H9 (cell line): ENCODE results near the gene TBX5. TPM values are rescaled to one million over a fixed set of nuclear protein-coding genes. Genes with fewer than 3 reads are reported as not detected.

Experiments
- DNase-seq: peaks from one replicate; pipeline ENCODE4 v3.0.0-alpha.2; 2017
- H2AFZ ChIP-seq: one replicate; pipeline ENCODE4 v1.6.1; 2013; ENCODE audit warnings: mild to moderate bottlenecking, low read length, control low read depth, moderate library complexity
- H2AK5ac ChIP-seq: 2 replicates; pipeline ENCODE4 v1.6.1; 2013; ENCODE audit warnings: low read length, control low read depth, mixed read lengths; ENCODE audit not compliant: insufficient read length
- H2BK120ac ChIP-seq: one replicate; pipeline ENCODE4 v1.6.1; 2013; ENCODE audit warnings: low read depth, mild to moderate bottlenecking, low read length, control low read depth, inconsistent platforms; ENCODE audit not compliant: poor library complexity, severe bottlenecking
- H2BK12ac ChIP-seq: 2 replicates; pipeline ENCODE4 v1.6.1; 2013; ENCODE audit warnings: low read length, control low read depth, mixed read lengths, low read depth; ENCODE audit not compliant: insufficient read length
- H2BK15ac ChIP-seq: 2 replicates; pipeline ENCODE4 v1.6.1; 2013; ENCODE audit warnings: low read depth, low read length, control low read depth
- H2BK20ac ChIP-seq: one replicate; pipeline ENCODE4 v1.6.1; 2013; ENCODE audit warnings: low read depth, mild to moderate bottlenecking, low read length, control low read depth, inconsistent platforms; ENCODE audit not compliant: poor library complexity, severe bottlenecking
- H2BK5ac ChIP-seq: 2 replicates; pipeline ENCODE4 v1.6.1; 2013; ENCODE audit warnings: low read length, control low read depth, mixed read lengths; ENCODE audit not compliant: insufficient read length
- H3K14ac ChIP-seq: 2 replicates; pipeline ENCODE4 v1.6.1; 2013; ENCODE audit warnings: low read length, control low read depth; ENCODE audit not compliant: insufficient read depth
- H3K18ac ChIP-seq: 2 replicates; pipeline ENCODE4 v1.6.1; 2013; ENCODE audit warnings: low read depth, mild to moderate bottlenecking, mixed read lengths, low read length, control low read depth; ENCODE audit not compliant: insufficient read length
- H3K23ac ChIP-seq: 2 replicates; pipeline ENCODE4 v1.6.1; 2013; ENCODE audit warnings: low read length, control low read depth, mixed read lengths, low read depth; ENCODE audit not compliant: insufficient read length
- H3K23me2 ChIP-seq: 2 replicates; pipeline ENCODE4 v1.6.1; 2013; ENCODE audit warnings: low read depth, mild to moderate bottlenecking, mixed read lengths, low read length, control low read depth; ENCODE audit not compliant: insufficient read length, poor library complexity, severe bottlenecking
- H3K27ac ChIP-seq: 2 replicates; pipeline ENCODE4 v1.5.1; 2013; ENCODE audit warnings: low read length, control low read depth, mixed read lengths, low read depth; ENCODE audit not compliant: insufficient read length
- H3K27me3 ChIP-seq: 2 replicates; pipeline ENCODE4 v1.6.1; 2013; ENCODE audit warnings: low read length, control low read depth, inconsistent platforms; ENCODE audit not compliant: insufficient read depth
- H3K4ac ChIP-seq: 2 replicates; pipeline ENCODE4 v1.6.1; 2013; ENCODE audit warnings: low read depth, mild to moderate bottlenecking, control low read depth, inconsistent platforms, low read length, moderate library complexity
- H3K4me1 ChIP-seq: 2 replicates; pipeline ENCODE4 v1.6.1; 2013; ENCODE audit warnings: low read length, control low read depth, inconsistent platforms; ENCODE audit not compliant: insufficient read depth
- H3K4me2 ChIP-seq: 2 replicates; pipeline ENCODE4 v1.6.1; 2013; ENCODE audit warnings: low read length, control low read depth, mixed read lengths; ENCODE audit not compliant: insufficient read length, insufficient read depth
- H3K56ac ChIP-seq: 2 replicates; pipeline ENCODE4 v1.6.1; 2013; ENCODE audit warnings: low read depth, mild to moderate bottlenecking, mixed read lengths, low read length, control low read depth; ENCODE audit not compliant: insufficient read length
- H3K79me1 ChIP-seq: 2 replicates; pipeline ENCODE4 v1.6.1; 2013; ENCODE audit warnings: low read depth, mild to moderate bottlenecking, moderate library complexity, low read length, control low read depth, inconsistent platforms; ENCODE audit not compliant: insufficient read depth, poor library complexity, severe bottlenecking
- H3K79me2 ChIP-seq: 2 replicates; pipeline ENCODE4 v1.6.1; 2013; ENCODE audit warnings: low read length, control low read depth, inconsistent platforms; ENCODE audit not compliant: insufficient read depth
- H3K9ac ChIP-seq: 2 replicates; pipeline ENCODE4 v1.6.1; 2013; ENCODE audit warnings: low read length, control low read depth, mixed read lengths; ENCODE audit not compliant: insufficient read length; ENCODE audit errors: extremely low read depth
- H3K9me3 ChIP-seq: one replicate; pipeline ENCODE4 v1.6.1; 2013; ENCODE audit warnings: low read depth, low read length, inconsistent platforms; ENCODE audit not compliant: control insufficient read depth
- H3T11ph ChIP-seq: one replicate; pipeline ENCODE4 v1.6.1; 2013; ENCODE audit warnings: mild to moderate bottlenecking, low read length, control low read depth, inconsistent platforms
- H4K20me1 ChIP-seq: one replicate; pipeline ENCODE4 v1.6.1; 2013; ENCODE audit not compliant: control insufficient read depth, insufficient read length, insufficient read depth
- H4K5ac ChIP-seq: 2 replicates; pipeline ENCODE4 v1.6.1; 2013; ENCODE audit warnings: low read depth, mild to moderate bottlenecking, mixed read lengths, low read length, control low read depth; ENCODE audit not compliant: insufficient read length
- H4K8ac ChIP-seq: replicated peaks from 2 replicates; pipeline ENCODE4 v1.6.1; 2013; ENCODE audit warnings: low read length, control low read depth, mixed read lengths, low read depth; ENCODE audit not compliant: insufficient read length
- H4K91ac ChIP-seq: 2 replicates; pipeline ENCODE4 v1.6.1; 2013; ENCODE audit warnings: low read depth, mild to moderate bottlenecking, moderate library complexity, mixed read lengths, low read length, control low read depth; ENCODE audit not compliant: insufficient read length
- H3K27ac Mint-ChIP-seq, 3 experiments: 2 replicates in 2 of 3; 3 replicates in 1 of 3; pipeline ENCODE4 v1.8.0; 2020 to 2021; ENCODE audit warnings: mixed read lengths in 3 of 3, mild to moderate bottlenecking in 1 of 3, moderate library complexity in 1 of 3
- H3K27me3 Mint-ChIP-seq: 2 replicates; pipeline ENCODE4 v1.8.0; 2021; ENCODE audit warnings: low read depth, mild to moderate bottlenecking, moderate library complexity, mixed read lengths
- H3K36me3 Mint-ChIP-seq, 3 experiments: 2 replicates in 2 of 3; 3 replicates in 1 of 3; pipeline ENCODE4 v1.8.0; 2020 to 2021; ENCODE audit warnings: low read depth in 3 of 3, mixed read lengths in 3 of 3; ENCODE audit not compliant: insufficient read depth in 1 of 3
- H3K4me1 Mint-ChIP-seq, 2 experiments: 2 replicates each; pipeline ENCODE4 v1.8.0; 2020; ENCODE audit warnings: mixed read lengths in 2 of 2
- H3K4me3 Mint-ChIP-seq, 2 experiments: 2 replicates in 1 of 2; 3 replicates in 1 of 2; pipeline ENCODE4 v1.8.0; 2020 to 2021; ENCODE audit warnings: mild to moderate bottlenecking in 2 of 2, mixed read lengths in 2 of 2, moderate library complexity in 1 of 2
- H3K9me3 Mint-ChIP-seq, 2 experiments: 2 replicates in 1 of 2; 3 replicates in 1 of 2; pipeline ENCODE4 v1.8.0; 2020; ENCODE audit warnings: mild to moderate bottlenecking in 2 of 2, mixed read lengths in 2 of 2, moderate library complexity in 1 of 2
- WGBS: extraction: QIAGEN DNeasy Blood & Tissue Kit; methylation state at CpG from one replicate; pipeline ENCODE4 v1.1.7; 2013; ENCODE audit warnings: missing lambda C conversion rate, low lambda C conversion rate, mixed read lengths; ENCODE audit not compliant: insufficient read length; ENCODE audit errors: extremely low coverage; 5-methylcytosine and 5-hydroxymethylcytosine counted together
- total RNA-seq: library from RNA; stranded (reverse); gene quantifications from 2 replicates; pipeline ENCODE4 v1.2.1, GENCODE V29; 2021
- TF ChIP-seq, protein P1 (sequence below): fragments of 200-600 bp; sonication (generic); conservative IDR thresholded peaks from 3 replicates; pipeline ENCODE4 v1.8.0; 2021; ENCODE audit warnings: antibody characterized with exemption, mild to moderate bottlenecking

Gene TBX5
- total RNA-seq, 1 experiment from 2014 or later: not detected

- Histone ChIP-seq H4K8ac (no peak overlapping the region), H4K5ac (no peak overlapping the region), H3K4me1 (no peaks in the 10 kb centered on the region), H3K23me2 (no peaks in the 10 kb centered on the region), H3K27ac (no peak overlapping the region), H3K18ac (no peak overlapping the region), H3K4ac (no peak overlapping the region), H2BK5ac (no peak overlapping the region), H3K14ac (no peak overlapping the region), H2BK20ac (no peak overlapping the region), H3K56ac (no peak overlapping the region), H2AK5ac (no peak overlapping the region), H3K23ac (no peak overlapping the region), H4K91ac (no peak overlapping the region), H3K79me1 (no peaks in the 10 kb centered on the region), H3K4me2 (no peak overlapping the region), H3T11ph (no peak overlapping the region), H2BK15ac (no peak overlapping the region), H2BK12ac (no peak overlapping the region), H4K20me1 (peaks cover 2% of the 10 kb centered on the region), H3K79me2 (no peaks in the 10 kb centered on the region), H2BK120ac (no peak overlapping the region), H3K27me3 (peaks cover 99% of the 10 kb centered on the region), H3K9me3 (no peaks in the 10 kb centered on the region), H2AFZ (no peak overlapping the region), H3K9ac (no peak overlapping the region)
- Mint-ChIP-seq H3K27ac (no peak overlapping the region), H3K27me3 (peaks cover 100% of the 10 kb centered on the region), H3K36me3 (no peaks in the 10 kb centered on the region), H3K9me3 (peaks cover 0 to 15% of the 10 kb centered on the region in 2 experiments; a peak in 2 of 5 replicates), H3K4me3 (no peak overlapping the region), H3K4me1 (peaks cover 12 to 44% of the 10 kb centered on the region in 2 experiments)
- no CpG with 5 or more reads among the region's 53 CpGs for WGBS
- TF ChIP-seq, protein P1, sequence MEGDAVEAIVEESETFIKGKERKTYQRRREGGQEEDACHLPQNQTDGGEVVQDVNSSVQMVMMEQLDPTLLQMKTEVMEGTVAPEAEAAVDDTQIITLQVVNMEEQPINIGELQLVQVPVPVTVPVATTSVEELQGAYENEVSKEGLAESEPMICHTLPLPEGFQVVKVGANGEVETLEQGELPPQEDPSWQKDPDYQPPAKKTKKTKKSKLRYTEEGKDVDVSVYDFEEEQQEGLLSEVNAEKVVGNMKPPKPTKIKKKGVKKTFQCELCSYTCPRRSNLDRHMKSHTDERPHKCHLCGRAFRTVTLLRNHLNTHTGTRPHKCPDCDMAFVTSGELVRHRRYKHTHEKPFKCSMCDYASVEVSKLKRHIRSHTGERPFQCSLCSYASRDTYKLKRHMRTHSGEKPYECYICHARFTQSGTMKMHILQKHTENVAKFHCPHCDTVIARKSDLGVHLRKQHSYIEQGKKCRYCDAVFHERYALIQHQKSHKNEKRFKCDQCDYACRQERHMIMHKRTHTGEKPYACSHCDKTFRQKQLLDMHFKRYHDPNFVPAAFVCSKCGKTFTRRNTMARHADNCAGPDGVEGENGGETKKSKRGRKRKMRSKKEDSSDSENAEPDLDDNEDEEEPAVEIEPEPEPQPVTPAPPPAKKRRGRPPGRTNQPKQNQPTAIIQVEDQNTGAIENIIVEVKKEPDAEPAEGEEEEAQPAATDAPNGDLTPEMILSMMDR: no peak
- peak; percentile 53 for DNase-seq
Observed at GRCh38 chr12:114443607-114444421, 37.9 kb upstream of the TBX5 start.
